Activated CD8-positive, alpha-beta T cell treated with anti-CD3 and anti-CD28 coated beads, Interleukin-2, amount 10 ng/mL, durations not matched to agents 7 days and 5 days (primary cell): ENCODE measurements around the gene ANO2. TPM values are rescaled to one million over a fixed set of nuclear protein-coding genes. Genes with fewer than 3 reads are reported as not detected.

ENCODE experiments used
- ATAC-seq: fragments of 150-1000 bp; cut with Tn5 transposase; one replicate; pipeline ENCODE4 v1.10.0; 2021; ENCODE audit warnings: moderate library complexity
- CTCF ChIA-PET: fragments of 350-600 bp; sonication (Branson Sonifier 250); formaldehyde crosslinking; loops from one replicate; lab custom pipeline; 2021; ENCODE audit warnings: antibody characterized with exemption; lab: Charles Lee
- POLR2A ChIA-PET: fragments of 350-600 bp; sonication (Branson Sonifier 250); formaldehyde crosslinking; loops from one replicate; lab custom pipeline; 2021; ENCODE audit warnings: antibody characterized with exemption; lab: Charles Lee
- DNase-seq: peaks from one replicate; pipeline ENCODE4 v3.0.0-alpha.2; 2020
- H3K27ac Mint-ChIP-seq: one replicate; pipeline ENCODE4 v1.8.0; 2021; ENCODE audit warnings: mild to moderate bottlenecking, mixed read lengths
- H3K27me3 Mint-ChIP-seq: one replicate; pipeline ENCODE4 v1.8.0; 2021; ENCODE audit warnings: low read depth, mixed read lengths
- H3K36me3 Mint-ChIP-seq: one replicate; pipeline ENCODE4 v1.8.0; 2021; ENCODE audit warnings: low read depth, mixed read lengths
- H3K4me1 Mint-ChIP-seq: one replicate; pipeline ENCODE4 v1.8.0; 2021; ENCODE audit warnings: low read depth, mixed read lengths
- H3K4me3 Mint-ChIP-seq: one replicate; pipeline ENCODE4 v1.8.0; 2021; ENCODE audit warnings: mild to moderate bottlenecking, mixed read lengths
- H3K9me3 Mint-ChIP-seq: one replicate; pipeline ENCODE4 v1.8.0; 2022; ENCODE audit warnings: mixed read lengths; ENCODE audit not compliant: insufficient read depth
- total RNA-seq, 2 experiments: library from RNA; stranded (reverse); gene quantifications; one replicate each; pipeline ENCODE4 v1.2.3, GENCODE V29; 2021

The ANO2 gene
- total RNA-seq, 2 experiments from 2014 or later, result not detected

DNA sequence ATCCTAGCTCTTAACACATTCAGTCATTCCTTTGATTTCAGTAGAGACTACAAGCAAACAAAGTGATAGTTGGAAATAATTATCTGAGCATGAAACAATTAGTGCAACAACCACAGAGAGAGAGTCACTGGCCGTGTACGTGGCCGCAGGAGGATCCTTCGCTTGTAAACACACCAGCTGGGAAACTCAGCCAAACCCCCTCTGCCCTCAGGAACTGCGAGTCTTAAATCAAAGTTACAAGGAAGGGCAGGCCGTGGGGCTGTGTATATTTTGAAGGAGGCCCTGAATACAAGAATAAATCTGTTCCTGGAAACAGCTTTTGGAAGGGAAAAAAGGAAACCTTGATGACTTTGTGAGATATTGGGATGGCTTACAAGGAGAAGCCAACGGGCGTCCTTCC, 164.5 kb downstream of the ANO2 start:
- no peaks in the 10 kb centered on the region for H3K9me3 Mint-ChIP-seq
- no peak for ATAC-seq
- POLR2A ChIA-PET, result no interaction called here
- no peaks in the 10 kb centered on the region for H3K36me3 Mint-ChIP-seq
- no peak overlapping the region for H3K4me3 Mint-ChIP-seq
- no peak overlapping the region for H3K27ac Mint-ChIP-seq
- CTCF ChIA-PET, result interaction anchor here (0.7 kb wide), 1 partner anchor 35 kb away, joined by 3 read pairs; no protein-coding TSS in a partner anchor
- peaks cover 12% of the 10 kb centered on the region for H3K27me3 Mint-ChIP-seq
- no peak for DNase-seq
- no peaks in the 10 kb centered on the region for H3K4me1 Mint-ChIP-seq

DNA sequence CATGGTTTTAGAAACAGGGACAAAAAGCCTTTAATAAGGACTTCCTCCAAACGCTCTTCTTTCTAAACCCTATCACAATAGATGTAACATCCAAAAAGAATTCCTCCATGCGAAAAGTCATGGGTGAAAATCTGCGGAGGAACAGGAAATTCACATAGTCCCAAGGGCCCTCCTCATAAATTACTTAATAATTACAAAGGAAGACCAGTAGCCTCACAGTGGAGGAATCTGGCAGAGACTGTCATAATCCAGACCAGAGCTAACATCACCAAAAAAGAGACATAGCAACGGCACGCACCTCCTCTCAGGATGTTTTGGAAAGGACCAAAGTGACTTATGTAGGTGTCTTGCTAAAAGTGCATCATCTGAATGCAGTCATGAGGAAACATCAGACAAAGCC, 165.7 kb downstream of the ANO2 start:
- ChIA-PET CTCF (no interaction called here), POLR2A (no interaction called here)
- Mint-ChIP-seq H3K36me3 (no peaks in the 10 kb centered on the region), H3K4me1 (no peaks in the 10 kb centered on the region), H3K27me3 (peaks cover 12% of the 10 kb centered on the region), H3K27ac (no peak overlapping the region), H3K4me3 (no peak overlapping the region), H3K9me3 (no peaks in the 10 kb centered on the region)
- no peak for ATAC-seq
- no peak for DNase-seq

DNA sequence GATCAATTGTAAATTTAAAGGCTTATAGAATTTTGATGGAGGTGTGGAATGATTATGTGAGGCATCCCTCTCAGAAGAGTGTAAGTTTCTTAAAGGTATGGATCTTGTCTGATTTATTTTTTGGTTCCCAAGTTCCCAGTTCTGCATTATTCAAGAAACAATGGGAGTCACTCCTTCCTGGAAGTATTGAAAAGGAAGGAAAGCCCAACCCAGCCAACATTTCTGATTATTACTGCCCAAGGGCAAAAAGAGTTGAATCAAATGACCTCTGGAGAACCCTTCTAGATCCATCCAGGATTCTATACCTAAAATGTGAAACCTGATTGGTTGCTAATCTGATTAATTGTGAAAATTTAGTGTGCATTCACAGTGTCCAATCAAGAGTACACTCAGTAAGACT, 166.2 kb downstream of the ANO2 start:
- H3K27me3 Mint-ChIP-seq, result peaks cover 12% of the 10 kb centered on the region
- POLR2A ChIA-PET, result no interaction called here
- CTCF ChIA-PET, result interaction anchor here (1.8 kb wide), 1 partner anchor 34 kb away, joined by 4 read pairs; no protein-coding TSS in a partner anchor
- no peak overlapping the region for H3K27ac Mint-ChIP-seq
- no peak for DNase-seq
- no peak overlapping the region for H3K4me3 Mint-ChIP-seq
- no peaks in the 10 kb centered on the region for H3K9me3 Mint-ChIP-seq
- no peak for ATAC-seq
- no peaks in the 10 kb centered on the region for H3K36me3 Mint-ChIP-seq
- no peaks in the 10 kb centered on the region for H3K4me1 Mint-ChIP-seq

DNA sequence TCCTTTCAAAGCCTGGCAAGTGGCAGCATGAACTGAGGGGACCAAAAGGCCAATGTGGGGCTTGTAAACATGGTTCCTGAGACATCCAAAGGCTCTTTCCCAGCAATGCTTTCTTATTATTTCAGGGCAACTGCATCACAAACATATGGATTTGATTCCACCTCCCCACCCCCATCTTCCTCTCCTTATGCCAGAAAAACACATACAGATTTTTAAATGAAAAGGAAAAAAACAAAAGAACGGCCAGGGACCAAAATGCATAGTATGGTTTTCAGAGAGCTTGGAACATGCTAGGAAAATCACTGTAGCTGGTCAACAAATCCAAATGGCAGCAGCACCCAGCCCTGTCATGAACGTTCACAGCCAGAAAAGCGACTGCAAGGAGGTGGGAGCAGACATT, 167.6 kb downstream of the ANO2 start:
- ATAC-seq, result no peak

DNA sequence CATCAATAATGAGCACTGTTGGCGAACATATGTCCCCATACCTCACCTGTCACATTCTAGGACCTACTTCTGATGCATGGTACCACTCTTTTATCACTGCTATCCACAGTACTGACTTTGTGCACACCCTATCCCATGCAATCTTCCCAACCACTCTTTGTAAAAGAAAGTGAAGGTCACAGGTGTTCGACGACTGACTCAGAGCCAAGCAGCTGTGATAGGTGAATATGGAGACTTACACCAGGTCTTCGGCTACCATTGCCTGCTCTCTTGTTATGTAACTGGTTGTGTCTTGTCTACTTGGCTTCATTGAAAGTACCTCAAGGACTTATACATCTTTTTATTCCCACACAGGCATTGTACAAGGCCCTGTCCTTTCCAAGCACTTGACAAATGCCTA, 169.0 kb downstream of the ANO2 start:
- no peak for ATAC-seq
- Mint-ChIP-seq H3K4me3 (no peak overlapping the region), H3K4me1 (no peaks in the 10 kb centered on the region), H3K27me3 (peaks cover 12% of the 10 kb centered on the region), H3K36me3 (no peaks in the 10 kb centered on the region), H3K9me3 (no peaks in the 10 kb centered on the region), H3K27ac (no peak overlapping the region)
- POLR2A ChIA-PET, result no interaction called here
- CTCF ChIA-PET, result no interaction called here
- no peak for DNase-seq

More for the DNA sequence above, 167.6 kb downstream of the ANO2 start:
- ChIA-PET CTCF (interaction anchor here (1.0 to 1.8 kb wide), 2 partner anchors 11 to 33 kb away, joined by 3 to 4 read pairs; no protein-coding TSS in a partner anchor), POLR2A (no interaction called here)
- H3K4me1 Mint-ChIP-seq, result no peaks in the 10 kb centered on the region
- no peaks in the 10 kb centered on the region for H3K9me3 Mint-ChIP-seq
- H3K36me3 Mint-ChIP-seq, result no peaks in the 10 kb centered on the region
- no peak overlapping the region for H3K27ac Mint-ChIP-seq
- H3K4me3 Mint-ChIP-seq, result no peak overlapping the region
- no peak for DNase-seq
- peaks cover 12% of the 10 kb centered on the region for H3K27me3 Mint-ChIP-seq

DNA sequence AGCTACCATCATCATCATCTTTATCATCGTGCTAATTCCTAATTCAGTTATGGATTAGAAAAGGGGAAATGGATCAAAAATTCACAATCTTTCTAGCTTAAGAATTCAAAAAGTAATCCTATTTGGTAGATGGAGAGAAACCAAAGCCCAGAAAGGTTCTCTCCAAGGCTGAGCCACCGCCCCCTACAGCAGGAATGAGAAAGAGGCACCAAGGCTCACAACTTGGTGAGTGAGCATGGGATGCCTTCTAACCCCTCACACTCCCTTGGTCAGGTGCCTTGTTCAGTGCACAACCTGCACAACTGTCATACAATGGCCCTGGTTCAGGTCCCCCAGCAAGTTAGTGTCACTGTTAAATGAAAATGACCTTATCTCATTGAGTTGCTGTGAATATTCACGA, 171.5 kb downstream of the ANO2 start:
- Mint-ChIP-seq H3K36me3 (no peaks in the 10 kb centered on the region), H3K27me3 (peaks cover 6% of the 10 kb centered on the region), H3K4me3 (no peak overlapping the region), H3K4me1 (no peaks in the 10 kb centered on the region), H3K9me3 (no peaks in the 10 kb centered on the region), H3K27ac (no peak overlapping the region)
- DNase-seq, result no peak
- no peak for ATAC-seq
- CTCF ChIA-PET, result interaction anchor here (1.0 kb wide), 1 partner anchor 28 kb away, joined by 5 read pairs; no protein-coding TSS in a partner anchor
- POLR2A ChIA-PET, result no interaction called here

DNA sequence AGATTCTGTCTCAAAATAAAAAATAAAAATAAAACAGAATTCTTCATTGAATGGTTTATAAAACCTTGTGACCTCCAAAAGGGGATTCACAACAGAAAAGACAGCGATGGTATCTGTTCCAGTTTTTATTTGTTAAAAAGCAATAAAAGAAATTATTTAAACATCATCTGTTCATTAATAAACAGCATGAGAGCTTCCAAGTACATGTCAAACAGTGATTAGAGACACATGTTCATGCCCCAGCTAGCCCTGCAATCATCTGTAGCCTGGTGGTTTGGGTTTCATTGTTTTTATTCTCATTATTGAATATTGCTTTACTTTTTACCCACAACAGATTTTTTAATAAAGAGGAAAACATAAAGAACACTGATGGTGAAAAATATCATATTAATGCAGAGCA, 173.3 kb downstream of the ANO2 start:
- Mint-ChIP-seq H3K36me3 (no peaks in the 10 kb centered on the region), H3K9me3 (no peaks in the 10 kb centered on the region), H3K4me1 (no peaks in the 10 kb centered on the region), H3K27ac (no peak overlapping the region), H3K4me3 (no peak overlapping the region), H3K27me3 (peaks cover 4% of the 10 kb centered on the region)
- no peak for DNase-seq
- ChIA-PET POLR2A (no interaction called here), CTCF (no interaction called here)
- no peak for ATAC-seq

DNA sequence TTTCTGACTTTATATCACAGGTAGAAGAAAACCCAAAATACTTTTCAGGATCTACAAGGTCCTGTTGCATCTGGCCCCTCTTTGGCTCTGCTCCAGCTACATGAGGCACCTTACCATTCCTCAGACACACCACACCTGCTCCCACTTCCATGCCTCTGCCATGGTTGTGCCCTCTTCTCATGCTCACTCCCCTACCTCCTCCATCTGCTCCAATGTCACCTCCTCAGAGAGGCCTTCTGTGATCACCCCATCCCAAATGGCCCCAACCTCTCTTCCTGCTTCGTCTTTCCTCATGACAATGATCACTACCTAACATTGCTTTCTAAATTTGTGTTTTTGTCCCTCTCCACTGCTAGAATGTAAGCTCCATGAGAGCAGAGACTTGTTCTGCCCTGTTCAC, 174.3 kb downstream of the ANO2 start:
- H3K4me3 Mint-ChIP-seq, result no peak overlapping the region
- no peaks in the 10 kb centered on the region for H3K4me1 Mint-ChIP-seq
- ATAC-seq (no peak), DNase-seq (no peak)
- no peaks in the 10 kb centered on the region for H3K36me3 Mint-ChIP-seq
- H3K27ac Mint-ChIP-seq, result no peak overlapping the region
- ChIA-PET POLR2A (no interaction called here), CTCF (no interaction called here)
- H3K9me3 Mint-ChIP-seq, result no peaks in the 10 kb centered on the region
- peaks cover 4% of the 10 kb centered on the region for H3K27me3 Mint-ChIP-seq

DNA sequence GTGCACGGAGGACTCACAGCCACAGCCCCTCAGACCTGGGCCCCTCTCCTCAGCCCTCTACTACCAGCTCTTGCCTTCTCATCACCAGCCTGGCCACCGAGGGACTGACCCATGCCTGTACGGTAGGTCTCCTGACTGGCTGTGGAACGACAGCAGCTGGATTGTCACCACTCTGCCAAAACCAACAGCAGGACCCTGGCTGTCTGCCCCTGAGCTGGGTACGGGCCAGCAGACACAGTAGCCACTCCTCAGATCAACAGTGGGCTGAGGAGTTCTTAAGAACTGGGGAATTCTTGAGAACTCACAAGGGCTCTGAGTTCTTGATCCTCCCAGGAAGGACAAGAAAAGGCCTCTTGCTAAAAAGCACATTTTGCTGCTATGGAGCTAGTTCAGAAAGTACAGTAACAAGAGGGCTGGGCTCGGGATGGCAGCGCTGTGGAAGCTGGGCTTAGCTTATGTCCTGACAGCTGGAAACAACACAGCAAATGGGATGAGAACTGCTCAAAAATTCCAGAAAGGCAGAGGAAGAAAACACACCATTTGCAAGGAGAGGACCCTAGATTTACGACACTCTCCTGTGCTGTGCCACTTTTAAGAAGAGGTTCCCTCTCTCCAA, 176.4 kb downstream of the ANO2 start:
- peaks cover 7% of the 10 kb centered on the region for H3K27me3 Mint-ChIP-seq
- no peak for DNase-seq

DNA sequence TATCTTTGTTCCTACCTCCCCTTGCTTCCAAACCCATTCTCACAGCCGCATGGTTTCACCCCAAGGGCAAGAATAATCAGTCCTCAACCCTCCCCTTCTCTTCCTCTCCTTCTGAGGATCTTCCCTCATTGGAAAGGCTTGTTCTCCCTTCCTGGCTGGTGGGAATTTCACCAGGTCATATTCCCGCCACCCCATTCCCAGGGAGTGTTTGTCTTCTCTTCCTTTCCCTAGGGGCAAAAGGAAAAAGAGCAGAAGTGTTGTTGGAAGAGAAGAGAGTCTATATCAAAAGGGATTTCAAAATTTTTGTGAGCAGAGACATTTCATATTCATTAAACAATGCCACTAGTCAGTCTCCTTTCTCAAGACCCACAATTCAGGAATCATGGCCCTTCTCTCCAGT, 176.9 kb downstream of the ANO2 start:
- H3K36me3 Mint-ChIP-seq, result no peaks in the 10 kb centered on the region
- ATAC-seq (no peak), DNase-seq (no peak)
- ChIA-PET POLR2A (no interaction called here), CTCF (no interaction called here)
- H3K27me3 Mint-ChIP-seq, result peaks cover 7% of the 10 kb centered on the region
- H3K9me3 Mint-ChIP-seq, result no peaks in the 10 kb centered on the region
- H3K4me3 Mint-ChIP-seq, result no peak overlapping the region
- no peaks in the 10 kb centered on the region for H3K4me1 Mint-ChIP-seq
- H3K27ac Mint-ChIP-seq, result no peak overlapping the region

More for the DNA sequence above, 176.4 kb downstream of the ANO2 start:
- H3K27ac Mint-ChIP-seq, result no peak overlapping the region
- CTCF ChIA-PET, result no interaction called here
- POLR2A ChIA-PET, result no interaction called here
- no peaks in the 10 kb centered on the region for H3K36me3 Mint-ChIP-seq
- no peaks in the 10 kb centered on the region for H3K9me3 Mint-ChIP-seq
- no peak for ATAC-seq
- H3K4me1 Mint-ChIP-seq, result no peaks in the 10 kb centered on the region
- no peak overlapping the region for H3K4me3 Mint-ChIP-seq

DNA sequence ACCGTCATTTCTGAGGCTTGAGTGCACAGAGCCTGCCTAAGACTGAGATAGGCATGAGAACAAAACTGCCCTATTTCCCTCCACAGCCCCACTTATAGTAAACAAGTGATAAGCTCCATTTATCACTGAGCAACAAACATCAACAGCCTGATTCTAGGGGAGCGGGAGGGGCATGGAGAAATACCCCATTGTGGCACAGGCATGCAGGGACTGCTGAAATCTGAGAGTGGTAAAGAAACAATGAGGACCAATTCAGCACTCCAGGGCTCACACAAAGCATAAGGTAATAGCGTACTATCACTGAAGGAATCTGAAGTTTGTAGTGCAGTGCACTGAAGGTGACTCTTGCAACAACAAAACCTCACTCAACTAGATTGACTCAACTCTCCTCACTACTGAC, 186.7 kb downstream of the ANO2 start:
- Mint-ChIP-seq H3K9me3 (no peaks in the 10 kb centered on the region), H3K4me1 (no peaks in the 10 kb centered on the region), H3K4me3 (no peak overlapping the region), H3K27ac (no peak overlapping the region), H3K27me3 (peaks cover 11% of the 10 kb centered on the region), H3K36me3 (no peaks in the 10 kb centered on the region)
- no peak for ATAC-seq
- DNase-seq, result no peak
- POLR2A ChIA-PET, result no interaction called here
- CTCF ChIA-PET, result interaction anchor here (3.1 kb wide), 1 partner anchor 12 kb away, joined by 11 read pairs; no protein-coding TSS in a partner anchor

DNA sequence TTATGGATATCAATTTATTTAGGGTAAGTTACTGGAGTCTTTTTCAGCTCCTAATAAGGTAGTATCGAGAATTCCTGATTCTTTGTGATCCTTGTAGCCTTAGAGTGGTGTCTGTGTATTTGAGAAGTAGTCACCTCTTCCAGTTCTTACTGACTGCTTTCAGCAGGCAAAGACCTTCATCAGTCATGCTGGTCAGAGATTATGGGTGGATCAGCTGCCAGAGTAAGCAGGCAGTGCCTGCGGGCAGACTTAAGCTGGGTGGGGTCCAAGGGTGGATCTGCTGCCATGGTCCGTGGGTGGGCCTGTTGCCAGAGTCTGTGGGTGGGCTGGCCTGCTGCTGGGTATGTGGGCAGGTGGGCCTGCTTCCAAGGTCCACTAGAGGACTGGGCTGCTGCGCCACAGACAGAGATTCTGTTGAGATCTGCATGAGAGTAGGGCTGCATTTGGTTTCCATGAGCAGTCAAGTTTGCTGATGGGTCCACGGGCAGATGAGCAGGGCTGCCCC, 188.7 kb downstream of the ANO2 start:
- ChIA-PET POLR2A (no interaction called here), CTCF (interaction anchor here (3.1 kb wide), 1 partner anchor 10 kb away, joined by 11 read pairs; no protein-coding TSS in a partner anchor)
- no peak overlapping the region for H3K4me3 Mint-ChIP-seq
- H3K27me3 Mint-ChIP-seq, result peaks cover 10% of the 10 kb centered on the region
- no peaks in the 10 kb centered on the region for H3K9me3 Mint-ChIP-seq
- ATAC-seq, result no peak
- no peaks in the 10 kb centered on the region for H3K36me3 Mint-ChIP-seq
- no peaks in the 10 kb centered on the region for H3K4me1 Mint-ChIP-seq
- DNase-seq, result no peak
- no peak overlapping the region for H3K27ac Mint-ChIP-seq
